Heart left ventricle (tissue), 16 donors: ENCODE measurements around the gene KCNMA1. TPM values are rescaled to one million over a fixed set of nuclear protein-coding genes. Genes with fewer than 3 reads are reported as not detected.
A peak's percentile ranks its signal among the peaks of the same experiment; 100 is the strongest.

Experiments
- ATAC-seq, 4 donors: fragments of 200-7000 bp; cut with Tn5 transposase; one replicate each; pipeline ENCODE4 v1.9.1; 2020 to 2022; ENCODE audit warnings: moderate library complexity in 4 of 4, mild to moderate bottlenecking in 3 of 4, moderate number of reproducible peaks in 1 of 4
- DNase-seq, 5 donors: peaks; one replicate each; pipeline ENCODE4 v3.0.0-alpha.2; 2020
- H3K27ac ChIP-seq, 12 donors: fragments of 200-600 bp; sonication (generic) in 4 of 12; one replicate each; pipeline versions ENCODE4 v1.5.0 to v1.8.0; 2016 to 2022; ENCODE audit warnings: mild to moderate bottlenecking in 2 of 12
- H3K27me3 ChIP-seq, 9 donors: fragments of 200-600 bp; sonication (generic) in 2 of 9; one replicate each; pipeline versions ENCODE4 v1.5.1 to v1.8.0; 2016 to 2022; ENCODE audit warnings: mild to moderate bottlenecking in 3 of 9
- H3K36me3 ChIP-seq, 9 donors: fragments of 200-600 bp; sonication (generic) in 2 of 9; one replicate each; pipeline versions ENCODE4 v1.5.0 to v1.8.0; 2018 to 2022; ENCODE audit warnings: mild to moderate bottlenecking in 2 of 9
- H3K4me1 ChIP-seq, 12 donors: fragments of 200-600 bp; sonication (generic) in 4 of 12; one replicate each; pipeline versions ENCODE4 v1.5.0 to v1.8.0; 2016 to 2022; ENCODE audit warnings: mild to moderate bottlenecking in 3 of 12
- H3K4me3 ChIP-seq, 12 donors: fragments of 200-600 bp; sonication (generic) in 4 of 12; one replicate each; pipeline versions ENCODE4 v1.5.0 to v1.8.0; 2017 to 2022; ENCODE audit warnings: mild to moderate bottlenecking in 9 of 12, moderate library complexity in 4 of 12
- H3K9me3 ChIP-seq, 12 donors: fragments of 200-600 bp; sonication (generic) in 4 of 12; one replicate each; pipeline versions ENCODE4 v1.5.0 to v1.8.0; 2016 to 2022; ENCODE audit warnings: mild to moderate bottlenecking in 1 of 12
- POLR2A ChIP-seq, 2 donors: fragments of 450-650 bp; IDR thresholded peaks; one replicate each; pipeline ENCODE4 v1.6.1; 2017; ENCODE audit warnings: antibody characterized with exemption in 2 of 2, mild to moderate bottlenecking in 2 of 2, moderate library complexity in 2 of 2
- WGBS, 4 donors: extraction: QIAGEN DNeasy Blood & Tissue Kit in 2 of 4; methylation state at CpG; one replicate each; pipeline versions ENCODE4 v1.1.5 to v1.1.7; 2013 to 2018; 5-methylcytosine and 5-hydroxymethylcytosine counted together
- intact Hi-C, 10 donors: fragments of 100-400 bp; cut with DNase I; formaldehyde crosslinking; loops; one replicate each; pipeline versions ENCODE4 v1.11.1 to v1.14.2; 2022
- polyA plus RNA-seq, 2 donors: library from polyadenylated mRNA; stranded (reverse); fragments of 200-250 nt; gene quantifications; one replicate each; pipeline ENCODE4 v1.2.3, GENCODE V29; 2013
- total RNA-seq, 9 donors: library from RNA; depleted of rRNA in 2 of 9; stranded (reverse); fragments of >200 nt in 2 of 9; fragmentation: NEBNext Ultra II Directional in 3 of 9; extraction: Animal tissue kit (Norgen Biotek cat#: 25700) in 3 of 9; gene quantifications; one replicate each; pipeline versions ENCODE4 v1.1.0 to v1.2.4, GENCODE V29; 2016 to 2023
- TF ChIP-seq, protein P1 (sequence below), 12 donors: fragments of 200-600 bp; sonication (generic) in 4 of 12; IDR thresholded peaks; one replicate each; pipeline versions ENCODE4 v1.5.0 to v1.8.0; 2018 to 2022; ENCODE audit warnings: antibody characterized with exemption in 12 of 12, mild to moderate bottlenecking in 5 of 12
- donor health status: ischemic (EF 13 %, LVEDD 7.1; RV severe dilation, severe dysfunction).
- donor health status: healthy with polysubstance abuse.
- donor health status: DM: no; HTN: yes; CAD: no.
- donor health status: DM: no; HTN: no; CAD: no.
- donor health status: ischemic (EF 25% LVEDD 6.9; RV normal size, moderate dysfunction).
- donor health status: ischemic (EF 25% LVEDD 5.7; RV mildly dilated, moderate dysfunction).
- donor health status: healthy.
- donor health status: DM: yes; HTN: yes; CAD: no.
- donor health status: ischemic (EF 35%, LVEDD 5.7; RV mildly dilated, moderate dysfunction).
- donor health status: nonischemic (EF 11% LVEDD 7.7; RV severe dilation, severe dysfunction).
- donor health status: DM: yes; HTN: yes; CAD: no.
- donor health status: PGD.
- donor health status: ischemic (EF 29% LVEDD 5.4; RV normal size, mild dysfunction).
- donor health status: nonischemic (EF 23%, LVEDD 6.1; RV moderate dilation, normal function).

The KCNMA1 gene
- total and polyA plus RNA-seq, 11 donors: 0.39 to 8.7 (median 1.7) TPM

DNA sequence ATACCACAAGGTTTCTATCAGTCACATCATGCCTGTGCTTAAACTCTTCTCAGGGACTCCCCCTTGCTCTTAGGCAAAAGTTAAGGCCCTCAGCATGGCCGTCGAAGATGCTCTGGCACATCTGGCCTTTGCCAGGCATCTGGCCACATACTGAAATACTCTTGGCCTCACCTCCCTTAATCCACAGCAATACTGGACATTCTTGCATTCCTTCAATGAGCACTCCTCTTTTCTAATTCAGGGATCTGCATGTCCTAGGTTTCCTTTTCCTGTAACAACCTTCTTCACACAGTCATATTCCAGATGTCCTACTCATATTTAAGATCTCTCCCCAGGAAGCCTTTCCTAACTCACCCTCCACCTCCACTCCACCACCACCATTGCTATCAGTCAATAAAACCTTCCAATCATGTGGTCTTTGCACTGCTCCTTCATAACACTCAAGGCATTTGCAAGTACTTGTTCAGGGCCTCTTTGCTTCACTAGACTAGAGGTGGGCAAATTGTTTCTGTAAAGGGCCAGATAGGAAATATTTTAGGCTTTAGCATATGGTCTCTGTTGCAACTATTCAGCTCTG, 216.6 kb downstream of the KCNMA1 start:
- Histone ChIP-seq H3K9me3 (no peaks in the 10 kb centered on the region), H3K4me3 (no peak overlapping the region), H3K27ac (peak overlapping the region in 1 of 12 donors; percentile 74), H3K36me3 (no peaks in the 10 kb centered on the region), H3K4me1 (peaks cover 0 to 30% (median 0%) of the 10 kb centered on the region in 12 donors), H3K27me3 (no peaks in the 10 kb centered on the region)
- ATAC-seq (no peak), DNase-seq (no peak)
- WGBS, 4 donors: 81 to 89% (median 84%) methylated on average over 2 of the region's 2 CpGs
- no peak for TF ChIP-seq POLR2A (IDR thresholded peaks at IDR 0.05)
- TF ChIP-seq, protein P1, sequence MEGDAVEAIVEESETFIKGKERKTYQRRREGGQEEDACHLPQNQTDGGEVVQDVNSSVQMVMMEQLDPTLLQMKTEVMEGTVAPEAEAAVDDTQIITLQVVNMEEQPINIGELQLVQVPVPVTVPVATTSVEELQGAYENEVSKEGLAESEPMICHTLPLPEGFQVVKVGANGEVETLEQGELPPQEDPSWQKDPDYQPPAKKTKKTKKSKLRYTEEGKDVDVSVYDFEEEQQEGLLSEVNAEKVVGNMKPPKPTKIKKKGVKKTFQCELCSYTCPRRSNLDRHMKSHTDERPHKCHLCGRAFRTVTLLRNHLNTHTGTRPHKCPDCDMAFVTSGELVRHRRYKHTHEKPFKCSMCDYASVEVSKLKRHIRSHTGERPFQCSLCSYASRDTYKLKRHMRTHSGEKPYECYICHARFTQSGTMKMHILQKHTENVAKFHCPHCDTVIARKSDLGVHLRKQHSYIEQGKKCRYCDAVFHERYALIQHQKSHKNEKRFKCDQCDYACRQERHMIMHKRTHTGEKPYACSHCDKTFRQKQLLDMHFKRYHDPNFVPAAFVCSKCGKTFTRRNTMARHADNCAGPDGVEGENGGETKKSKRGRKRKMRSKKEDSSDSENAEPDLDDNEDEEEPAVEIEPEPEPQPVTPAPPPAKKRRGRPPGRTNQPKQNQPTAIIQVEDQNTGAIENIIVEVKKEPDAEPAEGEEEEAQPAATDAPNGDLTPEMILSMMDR (IDR thresholded peaks at IDR 0.05): no peak
- intact Hi-C loops: no loop called here

DNA sequence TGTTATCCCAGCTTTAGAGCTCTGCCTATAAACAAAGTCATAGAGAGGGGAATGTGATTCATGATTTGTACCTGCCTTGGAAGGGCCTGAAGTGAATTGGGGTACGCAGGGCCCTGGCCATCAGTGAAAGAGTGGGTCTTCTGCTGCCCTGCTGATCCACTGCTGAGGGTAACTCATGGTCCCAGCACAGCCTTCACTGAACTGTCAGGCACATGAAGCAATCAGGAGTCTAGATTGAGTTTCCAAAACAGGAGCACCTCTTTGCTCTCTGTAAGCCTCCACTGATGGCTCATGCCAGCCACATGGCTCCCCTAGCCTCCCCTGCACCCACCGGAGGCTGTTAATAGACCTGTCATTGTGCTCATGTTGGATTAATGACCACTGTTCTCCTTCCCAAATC, 217.6 kb downstream of the KCNMA1 start:
- H3K27ac ChIP-seq: peak overlapping the region in 1 of 12 donors; percentile 74
- no peak overlapping the region for H3K4me3 ChIP-seq
- H3K27me3 ChIP-seq: no peaks in the 10 kb centered on the region
- intact Hi-C loops: no loop called here
- peaks cover 0 to 30% (median 0%) of the 10 kb centered on the region in 12 donors for H3K4me1 ChIP-seq
- no peak for DNase-seq
- H3K9me3 ChIP-seq: no peaks in the 10 kb centered on the region
- ATAC-seq: no peak
- H3K36me3 ChIP-seq: no peaks in the 10 kb centered on the region
- WGBS, 4 donors: 88 to 95% (median 94%) methylated on average over 2 of the region's 2 CpGs
- TF ChIP-seq, protein P1 (IDR thresholded peaks at IDR 0.05): no peak
- no peak for TF ChIP-seq POLR2A (IDR thresholded peaks at IDR 0.05)

- Histone ChIP-seq H3K27ac (peak overlapping the region in 4 of 12 donors; percentile 45 to 74 (median 58)), H3K36me3 (no peaks in the 10 kb centered on the region), H3K4me3 (no peak overlapping the region), H3K27me3 (peaks cover 0 to 7% (median 0%) of the 10 kb centered on the region in 9 donors), H3K4me1 (peaks cover 0 to 29% (median 0%) of the 10 kb centered on the region in 12 donors), H3K9me3 (no peaks in the 10 kb centered on the region)
- TF ChIP-seq, protein P1 (IDR thresholded peaks at IDR 0.05): no peak
- no peak for TF ChIP-seq POLR2A (IDR thresholded peaks at IDR 0.05)
- DNase-seq (no peak), ATAC-seq (no peak)
- 75 to 94% (median 90%) methylated on average over 5 of the region's 5 CpGs for WGBS, 4 donors
- intact Hi-C loops: no loop called here
Observed at GRCh38 chr10:77419056-77419455, 218.6 kb downstream of the KCNMA1 start.

- intact Hi-C loops: no loop called here
- ATAC-seq (peak; percentile 29 to 51 (median 40)), DNase-seq (no peak)
- Histone ChIP-seq H3K9me3 (no peaks in the 10 kb centered on the region), H3K4me3 (no peak overlapping the region), H3K27ac (peak overlapping the region in 5 of 12 donors; percentile 20 to 78 (median 46)), H3K27me3 (peaks cover 0 to 9% (median 0%) of the 10 kb centered on the region in 9 donors), H3K4me1 (peaks cover 0 to 21% (median 0%) of the 10 kb centered on the region in 12 donors), H3K36me3 (no peaks in the 10 kb centered on the region)
- 68 to 78% (median 77%) methylated on average over 8 to 11 of the region's 11 CpGs for WGBS, 4 donors
- TF ChIP-seq POLR2A (IDR thresholded peaks at IDR 0.05): no peak
- TF ChIP-seq, protein P1 (IDR thresholded peaks at IDR 0.05): no peak
Observed at GRCh38 chr10:77417806-77418640, 219.6 kb downstream of the KCNMA1 start.
